ENCODE results near the gene COL5A3. TPM values are rescaled to one million over a fixed set of nuclear protein-coding genes. Genes with fewer than 3 reads are reported as not detected.

The COL5A3 gene
- total and polyA plus RNA-seq, 2 experiments from 2014 or later: 1.9 to 2.1 TPM

DNA sequence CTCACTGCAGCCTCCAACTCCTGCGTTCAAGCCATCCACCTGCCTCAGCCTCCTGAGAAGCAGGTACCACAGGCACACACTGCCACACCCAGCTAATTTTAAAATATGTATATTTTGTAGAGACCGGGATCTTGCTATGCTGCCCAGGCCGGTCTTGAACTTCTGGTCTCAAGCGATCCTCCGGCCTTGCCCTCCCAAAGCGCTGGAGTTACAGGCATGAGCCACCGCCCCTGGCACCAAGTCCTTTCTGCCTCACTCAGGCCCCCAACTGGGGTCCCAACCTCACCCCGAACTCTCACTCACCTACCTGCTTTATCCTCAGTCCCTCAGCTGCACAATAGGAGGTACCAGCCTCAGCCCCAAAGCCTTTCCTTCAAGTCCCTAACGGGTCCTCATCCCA is 635 bp upstream of the COL5A3 start:
- Histone ChIP-seq H2AFZ (no peak overlapping the region), H3K79me2 (no peaks in the 10 kb centered on the region), H3K36me3 (replicated peaks; ENCODE audit: insufficient read depth, low read depth) (no peaks in the 10 kb centered on the region), H3K4me1 (ENCODE audit: insufficient read depth) (peaks cover 16% of the 10 kb centered on the region), H3K4me3 (no peak overlapping the region), H3K9me3 (ENCODE audit: low read depth) (no peaks in the 10 kb centered on the region), H3K4me2 (peak overlapping the region; percentile 72), H4K20me1 (ENCODE audit: insufficient read depth, poor library complexity, severe bottlenecking) (no peaks in the 10 kb centered on the region), H3K27me3 (peaks cover 42% of the 10 kb centered on the region), H3K27ac (no peak overlapping the region), H3K9me2 (replicated peaks; ENCODE audit: insufficient read depth) (no peaks in the 10 kb centered on the region)
- 91% methylated on average over 9 of the region's 9 CpGs for WGBS (ENCODE audit: low lambda C conversion rate, missing lambda C conversion rate)
- no peak for DNase-seq (ENCODE audit: low spot score)
- TF ChIP-seq EZH2 (IDR thresholded peaks at IDR 0.05; ENCODE audit: borderline replicate concordance): no peak

GRCh38 chr19:10009714-10010224 is 535 bp downstream of the COL5A3 start:
- no peaks in the 10 kb centered on the region for H3K9me2 ChIP-seq (replicated peaks; ENCODE audit: insufficient read depth)
- H3K4me1 ChIP-seq (ENCODE audit: insufficient read depth): peaks cover 16% of the 10 kb centered on the region
- 30% methylated on average over 9 of the region's 22 CpGs for WGBS (ENCODE audit: low lambda C conversion rate, missing lambda C conversion rate)
- H4K20me1 ChIP-seq (ENCODE audit: insufficient read depth, poor library complexity, severe bottlenecking): no peaks in the 10 kb centered on the region
- no peaks in the 10 kb centered on the region for H3K9me3 ChIP-seq (ENCODE audit: low read depth)
- TF ChIP-seq, protein P1, sequence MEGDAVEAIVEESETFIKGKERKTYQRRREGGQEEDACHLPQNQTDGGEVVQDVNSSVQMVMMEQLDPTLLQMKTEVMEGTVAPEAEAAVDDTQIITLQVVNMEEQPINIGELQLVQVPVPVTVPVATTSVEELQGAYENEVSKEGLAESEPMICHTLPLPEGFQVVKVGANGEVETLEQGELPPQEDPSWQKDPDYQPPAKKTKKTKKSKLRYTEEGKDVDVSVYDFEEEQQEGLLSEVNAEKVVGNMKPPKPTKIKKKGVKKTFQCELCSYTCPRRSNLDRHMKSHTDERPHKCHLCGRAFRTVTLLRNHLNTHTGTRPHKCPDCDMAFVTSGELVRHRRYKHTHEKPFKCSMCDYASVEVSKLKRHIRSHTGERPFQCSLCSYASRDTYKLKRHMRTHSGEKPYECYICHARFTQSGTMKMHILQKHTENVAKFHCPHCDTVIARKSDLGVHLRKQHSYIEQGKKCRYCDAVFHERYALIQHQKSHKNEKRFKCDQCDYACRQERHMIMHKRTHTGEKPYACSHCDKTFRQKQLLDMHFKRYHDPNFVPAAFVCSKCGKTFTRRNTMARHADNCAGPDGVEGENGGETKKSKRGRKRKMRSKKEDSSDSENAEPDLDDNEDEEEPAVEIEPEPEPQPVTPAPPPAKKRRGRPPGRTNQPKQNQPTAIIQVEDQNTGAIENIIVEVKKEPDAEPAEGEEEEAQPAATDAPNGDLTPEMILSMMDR (IDR thresholded peaks at IDR 0.05; ENCODE audit: poor library complexity): no peak
- TF ChIP-seq EZH2 (IDR thresholded peaks at IDR 0.05; ENCODE audit: borderline replicate concordance) (no peak), EZH2phosphoT487 (IDR thresholded peaks at IDR 0.05; ENCODE audit: low read depth, severe bottlenecking, unreplicated experiment) (no peak)
- peak overlapping the region; percentile 72 for H3K4me2 ChIP-seq
- H3K79me2 ChIP-seq: no peaks in the 10 kb centered on the region
- no peak overlapping the region for H3K27ac ChIP-seq
- H2AFZ ChIP-seq: no peak overlapping the region
- peaks cover 42% of the 10 kb centered on the region for H3K27me3 ChIP-seq
- no peak for DNase-seq (ENCODE audit: low spot score)
- H3K4me3 ChIP-seq: no peak overlapping the region
- no peaks in the 10 kb centered on the region for H3K36me3 ChIP-seq (replicated peaks; ENCODE audit: insufficient read depth, low read depth)

GRCh38 chr19:10008184-10008765 is 2.0 kb downstream of the COL5A3 start:
- Histone ChIP-seq H3K4me2 (no peak overlapping the region), H3K36me3 (replicated peaks; ENCODE audit: insufficient read depth, low read depth) (no peaks in the 10 kb centered on the region), H3K4me3 (no peak overlapping the region), H3K79me2 (no peaks in the 10 kb centered on the region), H3K9me3 (ENCODE audit: low read depth) (no peaks in the 10 kb centered on the region), H3K9me2 (replicated peaks; ENCODE audit: insufficient read depth) (no peaks in the 10 kb centered on the region), H3K27me3 (peaks cover 35% of the 10 kb centered on the region), H3K27ac (peak overlapping the region; percentile 27), H4K20me1 (ENCODE audit: insufficient read depth, poor library complexity, severe bottlenecking) (no peaks in the 10 kb centered on the region), H3K4me1 (ENCODE audit: insufficient read depth) (peaks cover 16% of the 10 kb centered on the region), H2AFZ (no peak overlapping the region)
- 47% methylated on average over 11 of the region's 11 CpGs for WGBS (ENCODE audit: low lambda C conversion rate, missing lambda C conversion rate)
- TF ChIP-seq EZH2 (IDR thresholded peaks at IDR 0.05; ENCODE audit: borderline replicate concordance) (no peak), EZH2phosphoT487 (IDR thresholded peaks at IDR 0.05; ENCODE audit: low read depth, severe bottlenecking, unreplicated experiment) (no peak)
- TF ChIP-seq, protein P1 (IDR thresholded peaks at IDR 0.05; ENCODE audit: poor library complexity): no peak
- DNase-seq (ENCODE audit: low spot score): no peak

DNA sequence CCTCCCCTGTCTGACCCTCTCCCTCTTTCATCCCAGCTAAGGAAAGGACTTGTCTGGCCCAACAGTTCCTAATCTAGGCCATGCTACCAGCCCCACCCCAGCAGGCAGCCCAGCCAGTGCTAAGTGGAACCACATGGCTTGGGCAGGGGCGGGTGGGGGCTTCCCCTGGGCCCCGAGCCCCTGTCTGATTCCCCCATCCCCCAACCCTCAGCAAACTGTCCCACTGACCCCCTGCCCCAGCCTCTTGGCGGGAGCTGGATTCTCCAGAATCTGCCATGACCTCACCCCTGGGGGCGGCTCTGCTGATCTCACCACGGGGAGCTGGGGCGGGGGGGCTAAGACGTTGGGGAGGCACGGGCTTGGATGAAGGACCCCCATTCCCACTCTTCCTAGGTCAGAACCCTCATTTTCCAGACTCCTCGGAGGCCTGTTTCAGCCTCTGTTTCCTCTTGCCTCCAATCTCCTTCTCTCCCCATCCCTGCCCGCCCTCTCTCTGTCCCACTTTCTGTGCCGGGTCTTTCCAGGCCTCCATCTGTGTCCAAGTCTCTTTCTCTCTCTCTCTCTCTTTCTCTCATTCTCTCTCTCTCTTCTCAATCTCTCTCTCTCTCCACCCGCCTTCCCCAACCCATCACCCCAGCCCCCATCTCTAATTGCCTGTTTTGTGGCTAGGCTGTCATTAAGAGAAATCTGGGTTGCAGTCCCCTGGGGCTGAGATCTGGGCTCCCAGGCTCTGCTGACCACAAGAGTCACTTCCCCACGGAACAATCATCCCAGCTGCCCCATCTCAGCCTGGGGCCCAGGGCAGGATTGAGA is 2.7 kb downstream of the COL5A3 start:
- H3K27me3 ChIP-seq: peaks cover 34% of the 10 kb centered on the region
- H3K27ac ChIP-seq: peak overlapping the region; percentile 28
- no peaks in the 10 kb centered on the region for H3K9me3 ChIP-seq (ENCODE audit: low read depth)
- no peak overlapping the region for H2AFZ ChIP-seq
- peaks cover 16% of the 10 kb centered on the region for H3K4me1 ChIP-seq (ENCODE audit: insufficient read depth)
- TF ChIP-seq EZH2 (IDR thresholded peaks at IDR 0.05; ENCODE audit: borderline replicate concordance) (no peak), EZH2phosphoT487 (IDR thresholded peaks at IDR 0.05; ENCODE audit: low read depth, severe bottlenecking, unreplicated experiment) (no peak)
- TF ChIP-seq, protein P1 (IDR thresholded peaks at IDR 0.05; ENCODE audit: poor library complexity): no peak
- no peaks in the 10 kb centered on the region for H3K9me2 ChIP-seq (replicated peaks; ENCODE audit: insufficient read depth)
- no peak overlapping the region for H3K4me2 ChIP-seq
- H4K20me1 ChIP-seq (ENCODE audit: insufficient read depth, poor library complexity, severe bottlenecking): no peaks in the 10 kb centered on the region
- no peak overlapping the region for H3K4me3 ChIP-seq
- DNase-seq (ENCODE audit: low spot score): no peak
- no peaks in the 10 kb centered on the region for H3K36me3 ChIP-seq (replicated peaks; ENCODE audit: insufficient read depth, low read depth)
- no peaks in the 10 kb centered on the region for H3K79me2 ChIP-seq
- WGBS (ENCODE audit: low lambda C conversion rate, missing lambda C conversion rate): 42% methylated on average over 6 of the region's 13 CpGs

Measured in hepatocyte (in vitro differentiated cells).